ENCODE measurements around the gene WWP2.

DNA sequence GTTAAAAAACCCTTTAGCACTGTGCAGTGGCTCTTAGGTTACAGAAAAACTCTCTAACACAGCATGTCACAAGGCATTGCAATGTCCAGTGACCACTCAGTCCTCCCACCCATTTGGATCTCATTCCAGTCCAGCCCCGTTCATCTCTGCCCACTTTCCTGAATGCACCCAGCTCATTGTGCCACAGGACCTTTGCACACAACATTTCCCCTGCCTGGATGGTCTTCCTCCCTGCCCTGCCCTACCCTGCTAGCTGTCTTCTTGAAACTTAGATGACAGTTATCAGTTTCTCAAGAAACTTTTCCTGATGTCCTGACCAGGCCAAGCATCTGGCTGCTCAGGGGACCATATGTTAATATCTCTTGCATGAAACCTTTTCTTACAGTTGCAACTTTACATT lies 67.2 kb downstream of the WWP2 start:
- TF ChIP-seq, protein P1, sequence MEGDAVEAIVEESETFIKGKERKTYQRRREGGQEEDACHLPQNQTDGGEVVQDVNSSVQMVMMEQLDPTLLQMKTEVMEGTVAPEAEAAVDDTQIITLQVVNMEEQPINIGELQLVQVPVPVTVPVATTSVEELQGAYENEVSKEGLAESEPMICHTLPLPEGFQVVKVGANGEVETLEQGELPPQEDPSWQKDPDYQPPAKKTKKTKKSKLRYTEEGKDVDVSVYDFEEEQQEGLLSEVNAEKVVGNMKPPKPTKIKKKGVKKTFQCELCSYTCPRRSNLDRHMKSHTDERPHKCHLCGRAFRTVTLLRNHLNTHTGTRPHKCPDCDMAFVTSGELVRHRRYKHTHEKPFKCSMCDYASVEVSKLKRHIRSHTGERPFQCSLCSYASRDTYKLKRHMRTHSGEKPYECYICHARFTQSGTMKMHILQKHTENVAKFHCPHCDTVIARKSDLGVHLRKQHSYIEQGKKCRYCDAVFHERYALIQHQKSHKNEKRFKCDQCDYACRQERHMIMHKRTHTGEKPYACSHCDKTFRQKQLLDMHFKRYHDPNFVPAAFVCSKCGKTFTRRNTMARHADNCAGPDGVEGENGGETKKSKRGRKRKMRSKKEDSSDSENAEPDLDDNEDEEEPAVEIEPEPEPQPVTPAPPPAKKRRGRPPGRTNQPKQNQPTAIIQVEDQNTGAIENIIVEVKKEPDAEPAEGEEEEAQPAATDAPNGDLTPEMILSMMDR (IDR thresholded peaks at IDR 0.05) = no peak
- TF ChIP-seq SIN3A (IDR thresholded peaks at IDR 0.05; ENCODE audit: borderline replicate concordance, insufficient read depth, low read depth, low read length) (no peak), POLR2AphosphoS5 (IDR thresholded peaks at IDR 0.05; ENCODE audit: low read depth, low read length) (no peak)
- TF ChIP-seq, protein P2, sequence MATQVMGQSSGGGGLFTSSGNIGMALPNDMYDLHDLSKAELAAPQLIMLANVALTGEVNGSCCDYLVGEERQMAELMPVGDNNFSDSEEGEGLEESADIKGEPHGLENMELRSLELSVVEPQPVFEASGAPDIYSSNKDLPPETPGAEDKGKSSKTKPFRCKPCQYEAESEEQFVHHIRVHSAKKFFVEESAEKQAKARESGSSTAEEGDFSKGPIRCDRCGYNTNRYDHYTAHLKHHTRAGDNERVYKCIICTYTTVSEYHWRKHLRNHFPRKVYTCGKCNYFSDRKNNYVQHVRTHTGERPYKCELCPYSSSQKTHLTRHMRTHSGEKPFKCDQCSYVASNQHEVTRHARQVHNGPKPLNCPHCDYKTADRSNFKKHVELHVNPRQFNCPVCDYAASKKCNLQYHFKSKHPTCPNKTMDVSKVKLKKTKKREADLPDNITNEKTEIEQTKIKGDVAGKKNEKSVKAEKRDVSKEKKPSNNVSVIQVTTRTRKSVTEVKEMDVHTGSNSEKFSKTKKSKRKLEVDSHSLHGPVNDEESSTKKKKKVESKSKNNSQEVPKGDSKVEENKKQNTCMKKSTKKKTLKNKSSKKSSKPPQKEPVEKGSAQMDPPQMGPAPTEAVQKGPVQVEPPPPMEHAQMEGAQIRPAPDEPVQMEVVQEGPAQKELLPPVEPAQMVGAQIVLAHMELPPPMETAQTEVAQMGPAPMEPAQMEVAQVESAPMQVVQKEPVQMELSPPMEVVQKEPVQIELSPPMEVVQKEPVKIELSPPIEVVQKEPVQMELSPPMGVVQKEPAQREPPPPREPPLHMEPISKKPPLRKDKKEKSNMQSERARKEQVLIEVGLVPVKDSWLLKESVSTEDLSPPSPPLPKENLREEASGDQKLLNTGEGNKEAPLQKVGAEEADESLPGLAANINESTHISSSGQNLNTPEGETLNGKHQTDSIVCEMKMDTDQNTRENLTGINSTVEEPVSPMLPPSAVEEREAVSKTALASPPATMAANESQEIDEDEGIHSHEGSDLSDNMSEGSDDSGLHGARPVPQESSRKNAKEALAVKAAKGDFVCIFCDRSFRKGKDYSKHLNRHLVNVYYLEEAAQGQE (IDR thresholded peaks at IDR 0.05; ENCODE audit: insufficient read depth in 1 of 2, low read depth in 2 of 2, low read length in 1 of 2) = no peak
